ENCODE results near the gene C1QTNF2.

DNA sequence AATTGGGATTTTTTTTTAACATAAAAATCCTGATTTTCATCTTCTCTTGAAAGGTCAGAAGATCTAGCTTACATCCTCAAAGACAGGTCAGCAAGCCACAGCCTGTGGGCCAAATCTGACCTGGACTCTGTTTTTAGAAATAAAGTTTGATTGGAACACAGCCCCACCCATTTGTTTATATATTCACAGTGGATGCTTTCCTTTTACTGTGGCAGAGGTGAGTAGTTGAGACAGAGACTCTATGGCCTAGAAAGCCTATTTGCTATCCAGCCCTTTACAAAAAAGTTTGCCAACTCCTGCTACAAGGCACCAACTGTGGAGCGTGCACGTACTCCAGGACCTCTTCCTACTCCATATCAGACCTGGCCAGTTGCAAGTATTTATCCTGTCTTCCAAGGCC is 44.7 kb downstream of the C1QTNF2 start:
- TF ChIP-seq, protein P1, sequence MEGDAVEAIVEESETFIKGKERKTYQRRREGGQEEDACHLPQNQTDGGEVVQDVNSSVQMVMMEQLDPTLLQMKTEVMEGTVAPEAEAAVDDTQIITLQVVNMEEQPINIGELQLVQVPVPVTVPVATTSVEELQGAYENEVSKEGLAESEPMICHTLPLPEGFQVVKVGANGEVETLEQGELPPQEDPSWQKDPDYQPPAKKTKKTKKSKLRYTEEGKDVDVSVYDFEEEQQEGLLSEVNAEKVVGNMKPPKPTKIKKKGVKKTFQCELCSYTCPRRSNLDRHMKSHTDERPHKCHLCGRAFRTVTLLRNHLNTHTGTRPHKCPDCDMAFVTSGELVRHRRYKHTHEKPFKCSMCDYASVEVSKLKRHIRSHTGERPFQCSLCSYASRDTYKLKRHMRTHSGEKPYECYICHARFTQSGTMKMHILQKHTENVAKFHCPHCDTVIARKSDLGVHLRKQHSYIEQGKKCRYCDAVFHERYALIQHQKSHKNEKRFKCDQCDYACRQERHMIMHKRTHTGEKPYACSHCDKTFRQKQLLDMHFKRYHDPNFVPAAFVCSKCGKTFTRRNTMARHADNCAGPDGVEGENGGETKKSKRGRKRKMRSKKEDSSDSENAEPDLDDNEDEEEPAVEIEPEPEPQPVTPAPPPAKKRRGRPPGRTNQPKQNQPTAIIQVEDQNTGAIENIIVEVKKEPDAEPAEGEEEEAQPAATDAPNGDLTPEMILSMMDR (IDR thresholded peaks at IDR 0.05) = no peak
- no peak for TF ChIP-seq POLR2A (IDR thresholded peaks at IDR 0.05)
